GM10248 (cell line): ENCODE results near the gene SIN3B.

Source experiments
- CTCF ChIA-PET: fragments of 300-600 bp; sonication (Branson Sonifier 250); formaldehyde crosslinking; extraction: SDS; loops from one replicate; lab custom pipeline; 2021; ENCODE audit warnings: antibody characterized with exemption; lab: Yijun Ruan, JAX
- POLR2A ChIA-PET: fragments of 350-650 bp; sonication (Branson Sonifier 250); formaldehyde crosslinking; extraction: SDS; loops from one replicate; lab custom pipeline; 2020; ENCODE audit warnings: antibody characterized with exemption; lab: Yijun Ruan, JAX
- DNase-seq: peaks from one replicate; pipeline ENCODE4 v3.0.0; 2012; ENCODE audit errors: extremely low spot score
- TF ChIP-seq, protein P1 (sequence below): IDR thresholded peaks from 2 replicates; pipeline ENCODE4 v1.5.1; 2012; ENCODE audit warnings: mild to moderate bottlenecking, low read depth; ENCODE audit errors: extremely low read depth, missing control alignments, control extremely low read depth

The SIN3B gene

DNA sequence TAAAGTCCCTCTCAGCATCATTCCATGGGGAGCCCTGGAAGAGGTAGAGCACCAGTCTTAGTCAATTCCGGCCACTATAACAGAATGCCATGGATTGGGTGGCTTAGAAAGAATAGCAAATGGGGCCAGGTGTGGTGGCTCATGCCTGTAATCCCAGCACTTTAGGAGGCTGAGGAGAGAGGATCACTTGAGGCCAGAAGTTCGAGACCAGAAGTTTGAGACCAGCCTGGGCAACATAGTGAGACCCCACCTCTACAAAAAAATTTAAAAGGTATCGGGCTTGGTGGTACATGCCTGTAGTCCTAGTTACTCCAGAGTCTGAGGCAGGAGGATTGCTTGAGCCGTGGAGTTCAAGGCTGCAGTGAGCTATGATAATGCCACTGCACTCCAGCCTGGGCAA is 25.0 kb upstream of the SIN3B start:
- ChIA-PET POLR2A (no interaction called here), CTCF (no interaction called here)
- DNase-seq, result no peak
- TF ChIP-seq, protein P1, sequence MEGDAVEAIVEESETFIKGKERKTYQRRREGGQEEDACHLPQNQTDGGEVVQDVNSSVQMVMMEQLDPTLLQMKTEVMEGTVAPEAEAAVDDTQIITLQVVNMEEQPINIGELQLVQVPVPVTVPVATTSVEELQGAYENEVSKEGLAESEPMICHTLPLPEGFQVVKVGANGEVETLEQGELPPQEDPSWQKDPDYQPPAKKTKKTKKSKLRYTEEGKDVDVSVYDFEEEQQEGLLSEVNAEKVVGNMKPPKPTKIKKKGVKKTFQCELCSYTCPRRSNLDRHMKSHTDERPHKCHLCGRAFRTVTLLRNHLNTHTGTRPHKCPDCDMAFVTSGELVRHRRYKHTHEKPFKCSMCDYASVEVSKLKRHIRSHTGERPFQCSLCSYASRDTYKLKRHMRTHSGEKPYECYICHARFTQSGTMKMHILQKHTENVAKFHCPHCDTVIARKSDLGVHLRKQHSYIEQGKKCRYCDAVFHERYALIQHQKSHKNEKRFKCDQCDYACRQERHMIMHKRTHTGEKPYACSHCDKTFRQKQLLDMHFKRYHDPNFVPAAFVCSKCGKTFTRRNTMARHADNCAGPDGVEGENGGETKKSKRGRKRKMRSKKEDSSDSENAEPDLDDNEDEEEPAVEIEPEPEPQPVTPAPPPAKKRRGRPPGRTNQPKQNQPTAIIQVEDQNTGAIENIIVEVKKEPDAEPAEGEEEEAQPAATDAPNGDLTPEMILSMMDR, result no peak

DNA sequence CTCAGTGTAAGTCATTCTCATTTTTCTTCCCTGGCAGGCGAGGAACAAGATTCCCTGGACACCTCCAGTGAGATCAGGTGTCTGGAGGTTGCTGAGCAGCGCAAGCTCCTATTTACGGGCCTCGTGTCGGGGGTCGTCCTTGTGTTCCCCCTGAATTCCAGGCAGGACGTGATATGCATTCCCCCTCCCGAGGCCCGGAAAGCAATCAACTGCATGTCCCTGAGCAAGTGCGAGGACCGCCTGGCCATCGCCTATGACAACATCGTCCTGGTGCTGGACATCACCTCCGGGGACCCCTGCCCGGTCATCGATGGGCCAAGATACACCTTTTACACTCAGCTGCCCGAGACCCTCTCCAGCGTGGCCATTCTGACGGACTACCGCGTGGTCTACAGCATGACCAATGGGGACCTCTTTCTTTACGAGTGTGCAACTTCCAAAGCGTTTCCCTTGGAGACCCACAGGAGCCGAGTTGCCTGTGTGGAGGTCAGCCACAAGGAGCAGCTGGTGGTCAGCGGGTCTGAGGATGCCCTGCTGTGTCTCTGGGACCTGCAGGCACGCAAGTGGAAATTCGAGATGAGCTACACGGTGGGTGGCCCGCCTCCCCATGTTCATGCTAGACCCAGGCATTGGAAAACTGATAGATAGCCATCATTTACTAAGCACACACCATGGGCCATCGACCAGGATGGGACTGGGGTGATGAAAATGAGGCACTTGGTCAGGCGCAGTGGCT is 21.5 kb upstream of the SIN3B start:
- no peak for DNase-seq
- ChIA-PET CTCF (interaction anchor here (0.9 to 1.5 kb wide), 2 partner anchors 10 to 14 kb away, joined by 3 read pairs; no protein-coding TSS in a partner anchor), POLR2A (no interaction called here)
- TF ChIP-seq, protein P1, result no peak

DNA sequence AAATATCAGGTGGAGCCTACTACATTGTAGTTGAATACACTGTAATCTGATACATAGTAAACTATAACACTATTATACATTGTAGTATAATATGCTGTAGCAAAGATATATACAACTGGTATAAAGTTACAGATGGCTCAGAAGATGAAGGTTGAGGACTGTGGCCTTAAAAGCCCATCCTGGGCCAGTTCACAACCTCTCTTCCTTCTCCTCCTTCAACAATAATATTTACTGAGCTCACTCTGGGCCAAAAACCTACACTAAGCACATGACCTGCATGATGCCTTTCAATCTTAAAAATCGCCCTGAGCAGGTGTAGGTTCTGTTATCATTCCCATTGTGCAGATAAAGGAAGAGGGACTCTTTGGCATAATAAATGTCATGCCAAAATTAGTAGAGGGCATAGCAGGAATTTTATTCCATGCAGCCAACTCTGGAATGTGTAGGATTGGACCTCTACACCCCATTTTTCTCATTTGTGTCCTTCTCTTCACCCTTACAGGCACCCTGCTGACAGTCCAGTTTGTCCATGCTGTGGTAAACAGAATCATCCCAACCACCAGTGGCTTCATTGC is 14.6 kb upstream of the SIN3B start:
- TF ChIP-seq, protein P1, result no peak
- POLR2A ChIA-PET, result no interaction called here
- CTCF ChIA-PET, result interaction anchor here (1.3 kb wide), 1 partner anchor 12 kb away, joined by 3 read pairs; no protein-coding TSS in a partner anchor
- DNase-seq, result no peak

DNA sequence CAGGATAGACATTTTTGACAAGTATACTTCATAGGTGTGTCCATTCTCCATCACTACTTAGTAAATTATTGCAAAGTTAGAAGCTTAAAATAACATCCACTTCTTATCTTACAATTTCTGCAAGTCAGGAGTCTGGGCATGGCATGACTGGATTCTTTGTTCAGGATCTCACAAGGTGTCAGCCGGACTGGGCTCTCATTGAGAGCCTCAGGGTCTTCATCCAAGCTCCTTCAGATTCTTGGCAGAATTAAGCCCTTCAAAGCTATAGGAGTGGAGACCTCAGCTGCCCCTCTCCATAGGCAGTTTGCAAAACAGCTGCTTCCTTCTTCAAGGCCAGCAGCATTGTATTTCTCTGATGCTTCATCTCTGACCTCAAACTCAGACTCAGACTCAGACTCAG is 9.1 kb upstream of the SIN3B start:
- ChIA-PET POLR2A (no interaction called here), CTCF (no interaction called here)
- TF ChIP-seq, protein P1, result no peak
- no peak for DNase-seq

DNA sequence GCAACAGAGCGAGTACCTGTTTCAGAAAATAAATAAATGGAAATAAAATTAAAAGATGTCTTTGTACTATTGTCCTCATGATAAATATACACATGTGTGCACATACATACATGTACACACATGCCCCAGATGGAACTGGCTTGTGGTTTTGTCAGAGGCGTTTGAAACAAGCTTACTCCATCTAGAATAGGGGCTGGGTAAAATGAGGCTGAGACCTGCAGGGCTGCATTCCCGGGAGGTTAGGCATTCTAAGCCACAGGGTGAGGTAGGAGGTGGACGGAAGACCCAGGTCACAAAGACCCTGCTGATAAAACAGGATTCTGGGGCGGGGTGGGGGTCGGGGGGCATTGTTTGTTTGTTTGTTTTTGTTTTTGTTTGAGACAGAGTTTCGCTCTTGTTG is 8.1 kb upstream of the SIN3B start:
- TF ChIP-seq, protein P1, result no peak
- ChIA-PET POLR2A (no interaction called here), CTCF (interaction anchor here (0.9 kb wide), 1 partner anchor 13 kb away, joined by 3 read pairs; no protein-coding TSS in a partner anchor)
- no peak for DNase-seq

DNA sequence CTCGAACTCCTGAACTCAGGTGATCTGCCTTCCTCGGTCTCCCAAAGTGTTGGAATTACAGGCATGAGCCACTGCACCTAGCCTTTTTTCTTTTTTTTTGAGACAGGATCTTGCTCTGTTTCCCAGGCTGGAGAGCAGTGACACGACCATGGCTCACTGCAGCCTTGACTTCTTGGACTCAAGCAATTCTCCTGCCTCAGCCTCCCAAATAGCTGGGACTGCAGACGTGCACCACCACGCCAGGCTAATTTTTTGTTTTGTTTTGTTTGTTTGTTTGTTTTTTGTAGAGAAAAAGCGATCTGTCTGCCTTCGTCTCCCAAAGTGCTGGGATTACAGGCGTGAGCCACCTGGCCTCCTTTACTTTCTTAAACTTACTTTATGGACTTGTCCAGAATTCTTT is 6.5 kb upstream of the SIN3B start:
- TF ChIP-seq, protein P1, result no peak
- CTCF ChIA-PET, result no interaction called here
- POLR2A ChIA-PET, result no interaction called here
- no peak for DNase-seq
